GM12891 (cell line): ENCODE measurements around the gene FOXN3.

ENCODE experiments used
- POLR2A ChIP-seq: IDR thresholded peaks from 2 replicates; pipeline ENCODE4 v1.6.1; 2011; ENCODE audit warnings: low read depth, low read length, control low read depth
- POLR2AphosphoS5 ChIP-seq: IDR thresholded peaks from 2 replicates; pipeline ENCODE4 v1.6.1; 2011; ENCODE audit warnings: low read depth, low read length, control low read depth
- POU2F2 ChIP-seq: IDR thresholded peaks from 2 replicates; pipeline ENCODE4 v1.6.1; 2011; ENCODE audit warnings: low read depth, mild to moderate bottlenecking, control low read depth, low read length, moderate library complexity
- SPI1 ChIP-seq: IDR thresholded peaks from 2 replicates; pipeline ENCODE4 v1.6.1; 2011; ENCODE audit warnings: low read depth, low read length, control low read depth
- TAF1 ChIP-seq: IDR thresholded peaks from 2 replicates; pipeline ENCODE4 v1.6.1; 2011; ENCODE audit warnings: low read depth, low read length, control low read depth

- no peak for TF ChIP-seq TAF1
- no peak for TF ChIP-seq POLR2AphosphoS5
- no peak for TF ChIP-seq SPI1
- no peak for TF ChIP-seq POLR2A
- no peak for TF ChIP-seq POU2F2
Measured at GRCh38 chr14:89117012-89117411, 300.0 kb downstream of the FOXN3 start.
